HL-60 (cell line): Measurements from ENCODE around the gene TIMELESS.

Source experiments
- CTCF ChIP-seq: IDR thresholded peaks from one replicate; pipeline ENCODE4 v1.5.1; 2011; ENCODE audit warnings: low read length, control low read depth, inconsistent platforms; ENCODE audit not compliant: insufficient read depth
- GABPA ChIP-seq: IDR thresholded peaks from 2 replicates; pipeline ENCODE4 v1.6.1; 2012; ENCODE audit warnings: low read depth
- POLR2AphosphoS5 ChIP-seq: IDR thresholded peaks from 2 replicates; pipeline ENCODE4 v1.6.1; 2012; ENCODE audit warnings: low read depth
- REST ChIP-seq: IDR thresholded peaks from 2 replicates; pipeline ENCODE4 v1.6.1; 2012; ENCODE audit warnings: low read depth; ENCODE audit not compliant: insufficient replicate concordance
- SPI1 ChIP-seq: IDR thresholded peaks from 2 replicates; pipeline ENCODE4 v1.6.1; 2012; ENCODE audit warnings: low read depth, mild to moderate bottlenecking, borderline replicate concordance

- TF ChIP-seq CTCF (no peak), POLR2AphosphoS5 (no peak), SPI1 (no peak), GABPA (no peak), REST (no peak)
Measured at GRCh38 chr12:56462565-56462964, 13.3 kb upstream of the TIMELESS start.
